Lung (tissue), 12 donors: Measurements from ENCODE around the gene RAP1A. TPM values are rescaled to one million over a fixed set of nuclear protein-coding genes. Genes with fewer than 3 reads are reported as not detected.
A peak's percentile ranks its signal among the peaks of the same experiment; 100 is the strongest.

Experiments used
- ATAC-seq: fragments of 200-7000 bp; cut with Tn5 transposase; one replicate; pipeline ENCODE4 v1.9.1; 2020; ENCODE audit warnings: moderate number of reproducible peaks; ENCODE audit not compliant: insufficient read depth, low FRiP score
- DNase-seq, 3 donors: peaks; one replicate each; pipeline ENCODE4 v3.0.0-alpha.2; 2013 to 2017
- H3K27ac ChIP-seq, 2 donors: one replicate each; pipeline ENCODE4 v1.5.1; 2013; ENCODE audit warnings: mild to moderate bottlenecking in 2 of 2, moderate library complexity in 2 of 2, control low read depth in 1 of 2, inconsistent platforms in 1 of 2, low read depth in 1 of 2, low read length in 1 of 2
- H3K27me3 ChIP-seq, 3 donors: one replicate each; pipeline ENCODE4 v1.5.1; 2013; ENCODE audit warnings: low read length in 2 of 3; ENCODE audit not compliant: control insufficient read depth in 3 of 3, insufficient read depth in 3 of 3
- H3K36me3 ChIP-seq, 4 donors: one replicate each; pipeline ENCODE4 v1.5.1; 2013; ENCODE audit warnings: low read length in 4 of 4, mild to moderate bottlenecking in 1 of 4, moderate library complexity in 1 of 4; ENCODE audit not compliant: control insufficient read depth in 4 of 4, insufficient read depth in 4 of 4
- H3K4me1 ChIP-seq, 5 donors: one replicate each; pipeline ENCODE4 v1.5.1; 2013; ENCODE audit warnings: low read length in 5 of 5, mild to moderate bottlenecking in 2 of 5, moderate library complexity in 1 of 5; ENCODE audit not compliant: control insufficient read depth in 5 of 5, insufficient read depth in 5 of 5
- H3K4me3 ChIP-seq: one replicate; pipeline ENCODE4 v1.5.1; 2013; ENCODE audit warnings: mild to moderate bottlenecking, control low read depth, moderate library complexity
- H3K9ac ChIP-seq, 2 donors: one replicate each; pipeline ENCODE4 v1.5.1; 2013; ENCODE audit warnings: low read length in 2 of 2, control low read depth in 1 of 2; ENCODE audit not compliant: insufficient read depth in 1 of 2
- H3K9me3 ChIP-seq, 4 donors: one replicate each; pipeline ENCODE4 v1.5.1; 2013; ENCODE audit warnings: low read length in 3 of 4, mild to moderate bottlenecking in 1 of 4, moderate library complexity in 1 of 4; ENCODE audit not compliant: control insufficient read depth in 4 of 4, insufficient read depth in 3 of 4
- WGBS, 2 donors: extraction: QIAGEN DNeasy Blood & Tissue Kit; methylation state at CpG; one replicate each; pipeline ENCODE4 v1.1.7; 2013; 5-methylcytosine and 5-hydroxymethylcytosine counted together
- polyA plus RNA-seq, 2 donors: library from polyadenylated mRNA; stranded (reverse); fragments of 200-250 nt; gene quantifications; one replicate each; pipeline ENCODE4 v1.2.1, GENCODE V29; 2013
- total RNA-seq, 2 donors: library from RNA; depleted of rRNA in 1 of 2; stranded (reverse); fragments of >200 nt in 1 of 2; gene quantifications; one replicate each; pipeline ENCODE4 v1.2.1, GENCODE V29; 2014 to 2021
- TF ChIP-seq, protein P1 (sequence below): IDR thresholded peaks from 2 replicates; pipeline ENCODE4 v1.5.1; 2012; ENCODE audit warnings: mild to moderate bottlenecking; ENCODE audit errors: control extremely low read depth, extremely low read depth
- donor health status: control.
- donor health status: control.
- donor health status: Bipolar disorder and iron deficiency.
- donor health status: healthy.
- donor health status: DM: yes; HTN: yes; CAD: no.

RAP1A gene
- total and polyA plus RNA-seq, 4 donors = 64.5 to 97.3 (median 77.6) TPM

DNA sequence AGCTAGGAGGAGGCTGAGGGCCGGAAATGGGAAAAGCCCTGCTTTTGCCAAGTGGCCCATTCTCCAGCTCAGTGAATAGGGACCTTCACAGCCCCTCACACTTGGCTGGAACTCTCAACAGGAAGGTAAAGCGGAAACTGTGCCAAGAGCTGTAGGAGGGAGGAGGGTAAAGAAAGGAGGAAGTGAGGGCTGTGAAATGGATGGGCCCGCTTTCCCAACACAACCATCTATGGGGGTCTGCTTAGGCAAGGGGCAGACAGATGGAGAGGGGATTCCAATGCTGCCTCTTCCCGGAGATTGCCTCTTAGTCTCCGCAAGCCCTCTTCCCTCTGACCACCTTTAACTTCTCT, 114.4 kb downstream of the RAP1A start:
- DNase-seq (no peak), ATAC-seq (no peak)
- Histone ChIP-seq H3K9me3 (no peaks in the 10 kb centered on the region), H3K9ac (no peak overlapping the region), H3K36me3 (no peaks in the 10 kb centered on the region), H3K27ac (peak overlapping the region; percentile 24 to 77), H3K27me3 (peaks cover 0 to 8% (median 0%) of the 10 kb centered on the region in 3 donors), H3K4me1 (peaks cover 22 to 75% (median 28%) of the 10 kb centered on the region in 5 donors), H3K4me3 (no peak overlapping the region)
- TF ChIP-seq, protein P1, sequence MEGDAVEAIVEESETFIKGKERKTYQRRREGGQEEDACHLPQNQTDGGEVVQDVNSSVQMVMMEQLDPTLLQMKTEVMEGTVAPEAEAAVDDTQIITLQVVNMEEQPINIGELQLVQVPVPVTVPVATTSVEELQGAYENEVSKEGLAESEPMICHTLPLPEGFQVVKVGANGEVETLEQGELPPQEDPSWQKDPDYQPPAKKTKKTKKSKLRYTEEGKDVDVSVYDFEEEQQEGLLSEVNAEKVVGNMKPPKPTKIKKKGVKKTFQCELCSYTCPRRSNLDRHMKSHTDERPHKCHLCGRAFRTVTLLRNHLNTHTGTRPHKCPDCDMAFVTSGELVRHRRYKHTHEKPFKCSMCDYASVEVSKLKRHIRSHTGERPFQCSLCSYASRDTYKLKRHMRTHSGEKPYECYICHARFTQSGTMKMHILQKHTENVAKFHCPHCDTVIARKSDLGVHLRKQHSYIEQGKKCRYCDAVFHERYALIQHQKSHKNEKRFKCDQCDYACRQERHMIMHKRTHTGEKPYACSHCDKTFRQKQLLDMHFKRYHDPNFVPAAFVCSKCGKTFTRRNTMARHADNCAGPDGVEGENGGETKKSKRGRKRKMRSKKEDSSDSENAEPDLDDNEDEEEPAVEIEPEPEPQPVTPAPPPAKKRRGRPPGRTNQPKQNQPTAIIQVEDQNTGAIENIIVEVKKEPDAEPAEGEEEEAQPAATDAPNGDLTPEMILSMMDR = no peak
- WGBS, 2 donors = 39 to 59% methylated on average over 5 of the region's 5 CpGs

DNA sequence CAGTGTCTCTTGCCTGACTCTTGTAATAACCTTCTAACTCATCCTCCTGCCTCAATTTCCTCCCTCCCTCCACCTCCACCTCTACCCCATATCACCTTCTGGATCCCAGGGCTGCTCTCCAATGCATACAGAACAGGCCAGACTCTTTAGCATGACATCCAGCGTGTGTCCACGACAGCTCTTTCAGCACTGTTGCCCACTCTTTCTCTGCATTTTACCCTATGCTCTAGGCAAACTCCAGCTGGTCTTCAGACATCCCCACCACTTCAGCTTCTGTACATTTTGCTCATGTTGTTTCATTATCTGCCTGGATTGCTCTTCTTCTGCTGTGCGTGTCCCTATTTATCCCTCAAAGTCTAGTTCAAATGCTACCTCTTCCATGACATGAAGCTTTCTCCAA, 114.8 kb downstream of the RAP1A start:
- DNase-seq = peak in 1 of 3 donors; percentile 31

DNA sequence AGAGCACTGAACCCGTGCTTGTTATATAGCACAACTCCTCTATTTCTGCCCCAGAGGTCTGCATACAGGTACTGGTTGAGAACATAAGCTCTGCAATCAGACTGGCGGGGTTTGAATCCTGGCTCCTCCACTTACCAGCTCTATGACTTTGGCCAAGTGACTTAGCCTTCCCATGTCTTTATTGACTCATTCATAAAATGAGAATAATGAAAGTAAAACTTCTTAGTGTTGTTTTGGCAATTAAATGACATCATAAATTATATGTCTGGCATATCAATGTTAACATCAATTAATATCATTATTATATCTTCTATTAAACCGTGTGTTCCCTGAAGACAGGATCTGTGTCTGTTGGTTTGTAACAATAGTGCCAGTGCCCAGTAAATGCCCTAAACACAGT, 115.3 kb downstream of the RAP1A start:
- DNase-seq = no peak
- Histone ChIP-seq H3K27ac (no peak overlapping the region), H3K9ac (no peak overlapping the region), H3K27me3 (peaks cover 0 to 8% (median 0%) of the 10 kb centered on the region in 3 donors), H3K4me1 (peaks cover 17 to 75% (median 28%) of the 10 kb centered on the region in 5 donors), H3K4me3 (no peak overlapping the region), H3K9me3 (no peaks in the 10 kb centered on the region), H3K36me3 (no peaks in the 10 kb centered on the region)
- TF ChIP-seq, protein P1 = no peak
- WGBS, 2 donors = 82 to 88% methylated on average over 3 of the region's 3 CpGs
- ATAC-seq = no peak

More for the DNA sequence above, 114.8 kb downstream of the RAP1A start:
- no peak for ATAC-seq
- Histone ChIP-seq H3K9me3 (no peaks in the 10 kb centered on the region), H3K27ac (peak overlapping the region in 1 of 2 donors; percentile 43), H3K9ac (no peak overlapping the region), H3K27me3 (peaks cover 0 to 8% (median 0%) of the 10 kb centered on the region in 3 donors), H3K4me1 (peaks cover 18 to 75% (median 28%) of the 10 kb centered on the region in 5 donors), H3K36me3 (no peaks in the 10 kb centered on the region), H3K4me3 (no peak overlapping the region)
- TF ChIP-seq, protein P1 = no peak
- 90 to 92% methylated on average over 3 of the region's 3 CpGs for WGBS, 2 donors

DNA sequence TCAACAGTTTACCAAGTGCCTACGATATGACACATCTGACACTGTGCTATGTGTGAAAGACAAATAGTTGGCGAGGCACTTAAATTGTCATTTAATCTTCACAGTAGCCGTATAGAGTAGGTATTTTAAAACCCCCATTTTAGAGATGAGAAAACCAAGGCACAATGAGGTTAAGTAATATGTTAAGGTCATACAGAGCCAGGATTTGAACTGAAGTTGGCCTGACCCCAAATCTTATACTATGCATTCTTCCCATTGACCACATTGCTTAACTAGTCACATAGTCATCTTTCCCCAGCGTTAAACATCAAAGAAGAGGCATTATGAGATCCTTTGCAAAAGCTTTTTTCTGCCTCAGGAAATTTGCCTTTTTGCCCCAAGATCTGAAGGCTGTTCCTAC, 115.7 kb downstream of the RAP1A start:
- no peak overlapping the region for H3K27ac ChIP-seq
- peaks cover 15 to 74% (median 28%) of the 10 kb centered on the region in 5 donors for H3K4me1 ChIP-seq
- H3K9me3 ChIP-seq = no peaks in the 10 kb centered on the region
- no peak overlapping the region for H3K9ac ChIP-seq
- TF ChIP-seq, protein P1 = no peak
- DNase-seq = peak in 1 of 3 donors; percentile 23
- H3K36me3 ChIP-seq = no peaks in the 10 kb centered on the region
- WGBS, 2 donors = 92% methylated on average over 4 of the region's 4 CpGs
- no peak for ATAC-seq
- H3K27me3 ChIP-seq = peaks cover 0 to 8% (median 0%) of the 10 kb centered on the region in 3 donors
- H3K4me3 ChIP-seq = no peak overlapping the region
